NOMO-1 treated with DMSO at 0.1 percent for 48 hours (cell line): Measurements from ENCODE around the gene CA10.

Experiments used
- DNase-seq: peaks from one replicate; lab custom pipeline; 2025; ENCODE audit not compliant: unreplicated experiment; lab: John Stamatoyannopoulos, UW

CA10 gene

DNA sequence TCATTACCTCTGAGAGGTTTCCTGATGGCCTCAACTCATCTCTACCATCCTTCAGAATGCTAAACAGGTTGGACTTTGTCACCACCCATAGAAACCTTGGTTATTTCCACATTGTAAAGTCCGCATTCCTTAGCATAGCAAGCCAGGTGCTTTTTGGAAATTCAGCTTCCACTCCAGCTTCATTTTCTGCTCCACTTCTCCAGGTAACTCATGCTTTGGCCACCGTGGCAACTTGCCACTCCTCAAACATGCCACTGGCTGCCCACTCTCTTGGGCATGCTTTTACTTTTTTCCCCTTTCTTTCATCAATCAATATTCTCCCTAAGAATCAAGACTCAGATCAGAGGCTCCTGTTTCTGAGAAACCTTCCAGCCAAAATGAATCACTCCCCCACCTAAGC is 203.3 kb downstream of the CA10 start:
- DNase-seq = no peak

GRCh38 chr17:51954232-51954765 is 204.2 kb downstream of the CA10 start:
- DNase-seq = no peak

GRCh38 chr17:51951741-51952140 is 206.8 kb downstream of the CA10 start:
- DNase-seq = no peak

- DNase-seq = no peak
Measured at GRCh38 chr17:51948128-51948527, 210.4 kb downstream of the CA10 start.

DNA sequence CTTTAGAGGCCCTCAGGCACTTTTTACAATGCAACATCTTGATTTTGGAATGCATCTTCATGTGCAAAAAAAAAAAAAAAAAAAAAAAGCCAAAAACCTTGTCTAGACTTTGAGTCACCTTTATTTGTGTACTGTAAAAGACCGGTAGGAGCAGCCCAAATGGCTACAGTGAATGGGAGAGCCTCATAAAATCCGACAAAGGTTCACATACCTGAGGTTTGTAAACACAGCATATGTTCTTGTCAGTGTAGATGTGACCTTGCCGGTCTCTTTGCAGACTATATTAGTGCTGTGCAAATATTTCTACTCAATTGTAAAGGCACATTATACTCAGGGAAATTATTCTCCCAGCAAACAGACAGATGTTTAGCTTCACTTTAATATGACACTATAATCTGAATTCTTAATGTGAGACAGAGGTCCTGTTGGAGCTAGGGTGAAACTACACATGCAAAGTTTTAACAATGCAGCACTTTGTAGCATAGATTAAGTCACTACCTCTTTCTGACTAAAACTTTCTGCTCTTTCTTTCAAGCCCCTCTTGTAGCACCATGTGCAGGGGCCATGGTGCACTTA is 211.3 kb downstream of the CA10 start:
- no peak for DNase-seq

- DNase-seq = no peak
Measured at GRCh38 chr17:51946311-51946710, 212.2 kb downstream of the CA10 start.

GRCh38 chr17:51941272-51941671 is 217.2 kb downstream of the CA10 start:
- no peak for DNase-seq

DNA sequence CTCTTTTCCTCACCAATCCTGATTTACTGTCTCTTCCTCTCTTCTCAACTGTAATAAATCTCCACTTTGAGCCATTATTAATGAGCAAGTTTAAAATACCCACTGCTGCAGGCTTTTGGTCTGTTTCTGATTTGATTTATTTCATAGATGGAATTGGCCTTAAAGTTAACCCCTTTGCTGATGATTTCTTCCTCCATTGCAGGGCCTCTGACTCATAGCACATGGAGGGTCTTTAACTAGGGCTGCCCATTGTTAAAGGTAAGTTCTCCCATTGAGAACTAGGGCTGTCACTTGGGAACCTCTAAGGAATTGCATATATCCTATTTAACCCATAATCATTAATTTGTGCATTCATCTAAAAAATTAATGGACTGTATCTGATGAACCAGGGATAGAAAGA is 221.2 kb downstream of the CA10 start:
- DNase-seq = no peak

DNA sequence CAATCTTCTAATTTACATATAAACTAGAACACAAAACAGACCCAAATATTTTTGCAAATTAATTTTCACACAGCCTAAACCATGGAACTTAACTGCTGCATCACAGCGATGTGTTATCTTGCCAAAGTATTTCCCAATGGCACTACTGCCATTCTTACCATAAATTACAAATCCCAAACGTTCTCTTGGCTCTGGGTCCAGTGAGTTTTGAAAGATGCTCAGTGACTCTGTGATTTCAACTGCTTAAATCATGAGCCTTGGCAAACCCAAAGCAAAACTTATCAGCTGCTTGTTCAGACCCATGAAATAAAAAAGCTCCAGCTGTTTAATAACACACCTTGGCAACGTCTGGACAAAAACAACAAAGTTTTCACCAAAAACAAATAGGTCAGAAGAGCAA is 223.0 kb downstream of the CA10 start:
- no peak for DNase-seq

DNA sequence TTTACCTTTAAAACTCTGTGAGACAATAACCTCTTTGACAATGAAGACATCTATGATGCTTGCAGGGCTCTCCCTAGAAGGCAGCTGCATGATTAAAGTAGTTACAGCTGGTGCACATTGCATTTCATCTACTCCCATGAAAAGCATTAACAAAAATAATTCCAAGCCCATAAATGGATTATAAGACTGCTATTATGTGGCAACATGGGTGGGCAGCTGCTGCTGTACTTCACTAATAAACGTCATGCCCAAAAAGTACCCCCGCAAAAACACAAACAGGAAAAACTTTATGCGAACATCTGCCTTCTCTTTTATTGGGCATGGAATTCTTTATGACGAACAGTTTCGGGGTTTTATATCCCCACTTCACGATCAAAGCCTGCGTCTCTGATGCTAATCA is 224.9 kb downstream of the CA10 start:
- DNase-seq = no peak

- DNase-seq = no peak
Measured at GRCh38 chr17:51926448-51926847, 232.1 kb downstream of the CA10 start.

- DNase-seq = no peak
Measured at GRCh38 chr17:51921500-51921899, 237.0 kb downstream of the CA10 start.

- DNase-seq = no peak
Measured at GRCh38 chr17:51914577-51914976, 243.9 kb downstream of the CA10 start.

DNA sequence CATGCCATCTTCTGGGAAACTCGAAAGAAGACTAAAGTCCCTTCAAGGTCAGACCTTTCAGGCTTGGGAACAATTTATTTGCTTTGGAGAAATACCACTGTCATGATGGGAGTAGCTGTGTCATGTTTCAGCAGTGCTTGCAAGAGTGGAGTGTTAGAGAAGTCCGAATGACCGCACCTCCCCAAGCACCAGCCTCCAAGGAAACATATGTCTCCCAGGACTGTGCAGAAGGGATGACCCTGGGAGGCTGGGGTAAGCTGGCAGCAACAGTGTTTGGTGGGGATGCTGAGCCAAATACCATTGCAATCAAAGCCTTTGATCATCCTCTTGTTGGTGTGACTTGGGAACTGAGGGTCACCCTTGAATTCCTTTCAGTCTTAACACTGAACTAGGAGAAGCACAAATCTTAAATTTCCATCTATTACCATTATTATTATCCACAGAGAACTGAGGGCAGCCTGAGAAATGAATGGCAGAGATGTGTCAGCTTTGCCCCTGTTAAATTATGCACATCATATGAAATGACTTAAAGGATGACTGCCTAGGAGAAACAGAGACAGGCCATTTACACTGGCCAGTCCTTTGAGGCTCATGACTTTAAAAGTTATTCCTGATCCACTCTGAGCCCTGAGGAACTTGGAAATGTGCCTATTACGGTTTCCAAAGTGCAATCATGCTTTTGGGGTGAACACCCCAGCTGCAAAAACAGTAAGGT is 244.9 kb downstream of the CA10 start:
- no peak for DNase-seq

DNA sequence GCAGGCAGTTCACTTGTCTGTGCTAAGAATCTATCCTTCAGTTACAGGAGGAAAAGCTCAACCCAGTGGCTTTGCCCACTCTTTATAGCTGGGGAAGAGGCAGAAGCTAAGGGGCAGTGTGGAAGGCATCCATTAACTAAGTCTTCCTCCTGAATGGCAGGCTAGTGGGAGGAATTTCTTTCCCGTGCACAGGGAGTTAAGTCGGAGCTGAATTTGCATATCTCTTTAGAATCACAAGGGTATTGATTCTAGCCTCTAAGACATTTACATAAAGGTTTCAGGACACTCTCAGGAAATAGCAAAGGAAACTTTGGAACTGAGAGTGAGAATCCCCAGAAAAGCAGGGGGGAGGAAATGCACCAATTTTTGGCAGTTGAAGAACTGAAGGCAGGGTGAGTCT is 245.6 kb downstream of the CA10 start:
- no peak for DNase-seq

GRCh38 chr17:51911237-51911636 is 247.3 kb downstream of the CA10 start:
- no peak for DNase-seq

- no peak for DNase-seq
Measured at GRCh38 chr17:51909971-51910370, 248.5 kb downstream of the CA10 start.

- no peak for DNase-seq
Measured at GRCh38 chr17:51908841-51909537, 249.5 kb downstream of the CA10 start.

DNA sequence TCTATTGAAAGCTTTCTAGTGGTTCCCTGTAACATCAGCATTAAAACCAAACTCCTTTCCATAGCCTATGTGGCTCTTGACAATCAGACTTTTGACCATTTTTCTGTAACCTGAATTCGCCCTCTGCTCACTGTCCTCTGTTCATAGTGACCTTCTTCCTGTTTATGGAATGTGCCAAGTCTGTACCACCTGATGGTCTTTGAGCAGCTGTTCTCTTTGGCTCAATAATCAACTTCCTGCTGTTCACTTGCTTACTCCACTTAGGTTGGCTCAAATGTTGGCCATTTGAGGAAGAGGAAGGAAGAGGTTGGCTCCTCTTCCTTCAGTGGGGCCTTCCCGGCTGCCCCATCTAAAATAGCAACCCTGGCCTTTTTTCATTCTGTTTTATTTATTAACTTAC is 251.5 kb downstream of the CA10 start:
- no peak for DNase-seq

- no peak for DNase-seq
Measured at GRCh38 chr17:51904379-51904778, 254.1 kb downstream of the CA10 start.

DNA sequence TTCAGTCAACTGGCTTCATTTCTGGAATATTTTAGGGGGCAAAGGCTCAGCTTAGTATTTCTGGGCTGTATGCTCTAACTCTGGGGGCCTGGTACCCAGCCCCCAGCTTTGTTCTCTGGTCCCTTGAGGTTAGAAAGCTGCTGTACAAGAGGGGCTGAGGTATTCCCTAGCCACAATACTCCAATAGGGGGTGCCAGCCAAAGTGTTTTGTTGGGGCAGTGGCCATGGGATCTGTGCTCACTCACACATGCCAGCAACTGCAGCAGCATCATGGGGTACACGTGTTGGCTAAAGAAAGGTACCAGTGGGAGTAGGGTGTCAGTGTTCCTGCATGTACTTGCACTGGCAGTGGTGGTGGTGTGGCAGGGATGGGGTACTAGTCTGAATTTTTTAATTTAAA is 257.3 kb downstream of the CA10 start:
- no peak for DNase-seq

DNA sequence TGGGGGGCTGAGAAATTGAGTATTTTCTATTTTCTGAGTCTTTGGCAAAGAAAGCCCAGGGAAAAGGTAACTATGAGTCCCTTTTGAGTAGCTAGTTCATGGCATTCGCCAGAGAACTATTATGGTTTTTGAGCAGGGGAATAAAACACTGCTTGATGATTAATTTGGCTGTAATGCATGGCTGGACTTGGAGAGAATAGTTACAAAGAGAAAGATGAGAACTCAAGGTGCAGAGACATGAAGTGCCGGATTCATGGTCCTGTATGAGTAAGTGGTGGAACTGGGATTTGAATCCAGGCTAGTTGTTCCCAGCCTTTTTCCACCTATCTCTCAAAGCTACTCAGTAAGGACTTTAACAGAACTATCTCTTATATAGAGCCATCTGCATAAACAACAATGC is 266.6 kb downstream of the CA10 start:
- DNase-seq = no peak
